ENCODE results near the gene SERPINH1.

Gene SERPINH1

DNA sequence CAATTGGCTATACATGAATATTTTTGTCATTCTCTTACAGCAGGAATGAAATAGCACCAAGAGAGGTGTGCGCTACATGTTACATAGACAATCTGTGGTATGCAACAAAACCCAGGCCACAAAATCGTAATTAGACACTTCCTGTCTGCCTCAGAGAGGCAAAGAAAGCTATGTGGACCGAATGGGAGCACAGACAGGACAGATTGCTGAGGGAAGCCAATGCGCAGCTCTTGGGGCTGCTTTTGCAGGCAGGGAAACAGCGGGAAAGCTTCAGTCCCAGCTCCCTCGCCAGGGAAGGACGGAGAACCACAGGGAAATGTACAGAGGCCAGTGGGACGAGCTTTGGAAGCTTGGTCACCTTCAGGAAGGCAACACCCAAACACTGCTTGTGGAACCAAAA is 40.9 kb downstream of the SERPINH1 start:
- DNase-seq, result no peak

DNA sequence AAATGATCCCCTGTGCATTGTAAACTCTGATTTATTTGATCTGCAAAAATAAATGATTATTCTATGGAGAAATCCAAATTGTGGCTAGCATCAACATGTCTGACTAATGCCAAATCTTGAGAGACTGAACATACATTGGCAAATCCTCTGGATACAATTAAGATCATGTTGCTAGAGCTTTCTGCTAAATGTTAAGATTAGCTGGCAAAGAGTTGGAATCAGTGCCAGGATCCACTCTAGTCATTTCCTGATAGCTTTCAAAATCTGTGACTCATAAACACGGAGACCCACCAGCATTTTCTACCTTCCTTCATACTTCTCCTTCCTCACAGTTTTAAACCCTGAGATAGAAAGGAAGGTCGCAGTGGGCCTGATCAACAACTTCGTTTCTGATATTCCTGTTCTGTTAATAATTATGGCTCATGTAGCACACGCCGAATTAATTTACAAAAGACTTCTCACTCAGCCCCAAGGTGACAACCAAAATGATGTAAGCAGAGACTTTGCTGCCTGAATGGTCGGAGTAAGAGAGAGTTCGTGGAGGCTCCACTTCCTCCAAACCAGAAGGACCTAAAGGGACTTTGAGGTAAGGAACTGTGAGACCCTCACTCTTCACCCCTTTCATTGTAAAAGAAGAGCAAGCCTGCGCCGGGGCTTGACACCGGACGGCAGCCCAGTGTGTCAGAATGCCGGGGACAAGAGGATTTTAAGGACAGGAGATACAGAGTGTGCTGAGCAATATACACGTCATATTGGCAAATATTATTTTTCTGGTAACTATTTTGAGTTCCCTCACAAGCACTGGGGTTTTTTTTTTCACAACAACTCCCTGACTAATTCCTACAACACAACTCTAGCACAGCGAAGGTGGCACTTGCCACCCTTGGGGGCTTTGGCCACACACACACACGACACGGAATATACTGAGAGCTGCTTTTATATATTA is 42.0 kb downstream of the SERPINH1 start:
- no peak for DNase-seq

DNA sequence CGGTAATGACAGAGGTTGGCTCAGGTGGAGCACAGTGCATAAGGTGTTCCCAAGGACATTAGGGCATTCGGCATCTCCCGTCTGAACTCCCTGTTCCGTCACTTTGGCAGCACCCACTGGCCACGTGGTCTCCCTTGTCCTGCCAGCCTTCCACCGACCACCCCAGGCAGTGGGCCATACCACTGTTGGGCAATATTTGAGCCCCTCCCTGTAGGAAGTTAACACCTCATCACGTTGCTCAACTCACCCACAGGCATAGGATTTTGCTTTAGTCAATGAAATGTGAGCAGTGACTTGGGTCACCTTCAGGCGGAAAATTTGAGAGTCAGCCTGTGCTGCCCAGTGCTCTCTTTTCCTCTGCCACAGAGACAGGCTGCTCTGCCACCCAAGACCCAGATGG is 44.0 kb downstream of the SERPINH1 start:
- DNase-seq, result no peak

DNA sequence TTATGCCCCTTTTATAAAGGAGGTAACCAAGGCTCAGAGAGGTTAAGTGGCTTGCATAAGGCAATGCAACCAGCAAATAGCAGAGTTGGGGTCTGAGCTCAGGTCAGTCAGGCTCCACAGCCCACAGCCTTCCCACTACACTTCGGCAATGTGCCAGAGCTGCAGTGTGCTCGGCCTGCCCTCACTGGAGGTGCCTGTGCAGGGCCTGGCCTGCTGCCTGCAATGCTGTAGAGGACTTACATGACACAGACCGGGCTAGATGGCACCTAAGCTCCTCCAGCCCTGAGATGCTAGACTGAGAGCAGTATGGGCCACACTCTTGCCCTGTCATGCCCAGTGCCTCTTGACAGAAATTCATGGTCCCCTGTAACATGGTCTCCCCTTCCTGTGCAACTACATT is 49.8 kb downstream of the SERPINH1 start:
- no peak for DNase-seq

DNA sequence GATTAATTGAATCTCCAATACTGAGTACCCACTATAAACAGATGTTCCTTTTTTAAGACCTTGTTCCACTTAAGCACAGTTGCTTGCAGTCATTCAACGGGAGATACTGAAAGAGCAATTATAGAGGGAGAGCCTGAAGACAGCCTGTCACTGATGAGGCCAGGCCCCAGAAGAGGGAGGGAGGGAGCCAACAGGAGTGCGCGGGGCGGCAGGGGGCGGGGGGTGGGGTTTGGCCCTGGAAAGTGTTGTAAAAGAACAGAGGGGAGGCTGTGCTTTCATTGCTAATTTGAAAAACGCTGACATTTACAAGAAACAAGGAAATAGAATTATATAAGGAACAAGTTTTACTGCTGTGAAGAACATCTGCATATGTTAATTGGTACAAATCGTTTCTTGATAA is 53.7 kb downstream of the SERPINH1 start:
- DNase-seq, result no peak

DNA sequence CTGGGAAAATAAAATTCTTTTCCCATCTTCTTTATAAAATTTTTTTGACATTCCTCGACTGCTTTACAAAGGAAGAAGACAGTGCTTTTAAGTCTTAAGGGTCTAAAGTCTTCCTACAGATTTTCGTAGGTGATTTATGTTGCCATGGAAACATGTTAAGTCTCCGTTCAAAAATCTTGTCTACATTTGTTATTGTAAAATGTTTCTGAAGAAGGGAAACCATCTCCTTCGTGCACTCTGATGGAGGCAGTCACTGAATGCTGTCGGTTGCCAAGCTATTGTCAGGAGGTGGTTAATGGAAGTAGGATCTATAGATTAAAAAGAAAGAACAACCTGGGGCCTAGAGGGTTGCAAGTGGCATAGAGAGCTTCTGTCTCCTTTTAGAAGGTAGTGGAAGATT is 54.2 kb downstream of the SERPINH1 start:
- no peak for DNase-seq
